Dermis microvascular lymphatic vessel endothelial cell (primary cell): Measurements from ENCODE around the gene HOXB13. TPM values are rescaled to one million over a fixed set of nuclear protein-coding genes. Genes with fewer than 3 reads are reported as not detected.

Experiments
- DNase-seq, 2 donors: peaks; one replicate each; pipeline versions ENCODE4 v3.0.0 to v3.0.0-alpha.2; 2010; ENCODE audit warnings: low read depth in 2 of 2
- total RNA-seq: library from RNA; depleted of rRNA; stranded (reverse); fragments of >200 nt; gene quantifications from 2 replicates; pipeline ENCODE4 v1.2.1, GENCODE V29; 2014

Gene HOXB13
- total RNA-seq, 1 donor from 2014 or later = not detected

- no peak for DNase-seq
These were observed 20.4 kb upstream of the HOXB13 start for GRCh38 chr17:48748718-48749566.

- DNase-seq = no peak
These were observed 19.2 kb upstream of the HOXB13 start for GRCh38 chr17:48747445-48748363.

GRCh38 chr17:48746916-48747444, 18.4 kb upstream of the HOXB13 start:
- DNase-seq = no peak

GRCh38 chr17:48745381-48746275, 17.1 kb upstream of the HOXB13 start:
- DNase-seq = no peak

GRCh38 chr17:48740537-48740936, 12.0 kb upstream of the HOXB13 start:
- DNase-seq = no peak

- DNase-seq = no peak
These were observed 10.4 kb upstream of the HOXB13 start for GRCh38 chr17:48738803-48739526.

- no peak for DNase-seq
These were observed 9.9 kb upstream of the HOXB13 start for GRCh38 chr17:48738424-48738802.

GRCh38 chr17:48737330-48738043, 8.9 kb upstream of the HOXB13 start:
- DNase-seq = no peak

GRCh38 chr17:48735062-48735351, 6.5 kb upstream of the HOXB13 start:
- no peak for DNase-seq

GRCh38 chr17:48734333-48735061, 5.9 kb upstream of the HOXB13 start:
- no peak for DNase-seq

GRCh38 chr17:48733632-48734328, 5.2 kb upstream of the HOXB13 start:
- no peak for DNase-seq

GRCh38 chr17:48732688-48733629, 4.4 kb upstream of the HOXB13 start:
- DNase-seq = no peak

GRCh38 chr17:48731355-48731754, 2.8 kb upstream of the HOXB13 start:
- no peak for DNase-seq

- DNase-seq = no peak
These were observed 1.6 kb upstream of the HOXB13 start for GRCh38 chr17:48730240-48730550.

- DNase-seq = no peak
These were observed 1.0 kb upstream of the HOXB13 start for GRCh38 chr17:48729335-48730239.

- DNase-seq = no peak
These were observed 955 bp downstream of the HOXB13 start for GRCh38 chr17:48727415-48728175.
